ENCODE measurements around the gene RASL12.
"Not testable (repeated sequence)": the region's sequence is repeated elsewhere in the genome, so short reads cannot be mapped to it uniquely, and the experiment has no call there.

The RASL12 gene, protein sequence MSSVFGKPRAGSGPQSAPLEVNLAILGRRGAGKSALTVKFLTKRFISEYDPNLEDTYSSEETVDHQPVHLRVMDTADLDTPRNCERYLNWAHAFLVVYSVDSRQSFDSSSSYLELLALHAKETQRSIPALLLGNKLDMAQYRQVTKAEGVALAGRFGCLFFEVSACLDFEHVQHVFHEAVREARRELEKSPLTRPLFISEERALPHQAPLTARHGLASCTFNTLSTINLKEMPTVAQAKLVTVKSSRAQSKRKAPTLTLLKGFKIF

DNA sequence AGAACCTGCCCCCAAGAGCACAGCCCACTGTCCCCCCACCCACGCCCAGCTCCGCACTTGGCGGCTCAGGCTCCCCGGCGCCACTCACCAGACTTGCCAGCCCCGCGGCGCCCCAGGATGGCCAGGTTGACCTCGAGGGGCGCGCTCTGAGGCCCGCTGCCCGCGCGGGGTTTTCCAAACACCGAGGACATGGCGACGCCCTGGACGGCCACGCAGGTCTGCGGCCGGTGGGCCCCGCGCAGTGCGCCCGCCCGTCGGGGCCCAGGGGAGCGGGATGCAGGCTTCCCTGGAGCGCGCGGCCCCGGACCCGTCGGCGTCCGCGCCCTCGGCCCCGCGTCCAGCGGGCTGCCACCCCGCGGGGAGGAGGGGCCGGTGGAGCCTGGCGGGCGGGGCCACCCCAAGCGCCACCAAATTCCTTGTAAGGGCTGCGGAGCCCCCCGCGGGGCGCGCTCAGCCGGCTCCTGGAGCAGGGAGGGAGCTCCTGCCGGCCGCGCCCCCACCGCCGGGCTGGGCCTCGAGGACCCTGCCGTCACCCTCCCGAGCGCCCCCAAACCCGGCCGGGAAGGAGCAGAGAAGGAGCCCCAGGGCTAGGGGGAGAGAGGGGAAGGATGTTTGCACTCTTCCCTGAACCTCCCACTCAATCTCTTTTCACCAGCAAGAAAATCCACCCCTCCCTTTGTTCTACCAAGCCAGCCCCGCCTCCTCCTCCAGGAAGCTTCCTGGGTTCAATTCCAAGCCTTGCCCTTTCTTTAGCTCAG lies at the start of gene RASL12:
TSS of gene RASL12 (minus strand) at position 347 of the 758 bp plus-strand sequence. CDS start at position 191, 156 bp downstream.
- in situ Hi-C loops (cut with MboI; ENCODE audit: low sequenced_read_pairs), result no loop called here

DNA sequence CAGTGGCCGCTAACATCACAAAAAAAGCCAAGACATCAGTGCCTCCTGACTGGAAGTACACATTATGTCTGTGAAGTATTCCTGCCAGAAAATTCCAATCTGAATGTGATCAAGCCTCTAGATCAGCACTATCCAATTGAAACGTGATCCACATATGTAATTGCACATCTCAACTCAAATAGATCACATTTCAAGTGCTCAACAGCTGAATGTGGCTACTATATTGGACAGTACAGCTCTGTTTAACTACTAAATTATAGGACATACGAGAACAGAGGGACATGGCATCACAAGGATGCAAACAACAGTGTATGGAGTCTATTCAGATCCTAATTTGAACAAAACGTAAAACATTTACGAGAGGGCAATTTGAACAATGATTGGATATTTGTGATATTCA lies 47.8 kb upstream of the RASL12 start:
- in situ Hi-C loops (cut with MboI; ENCODE audit: low sequenced_read_pairs), result no loop called here

DNA sequence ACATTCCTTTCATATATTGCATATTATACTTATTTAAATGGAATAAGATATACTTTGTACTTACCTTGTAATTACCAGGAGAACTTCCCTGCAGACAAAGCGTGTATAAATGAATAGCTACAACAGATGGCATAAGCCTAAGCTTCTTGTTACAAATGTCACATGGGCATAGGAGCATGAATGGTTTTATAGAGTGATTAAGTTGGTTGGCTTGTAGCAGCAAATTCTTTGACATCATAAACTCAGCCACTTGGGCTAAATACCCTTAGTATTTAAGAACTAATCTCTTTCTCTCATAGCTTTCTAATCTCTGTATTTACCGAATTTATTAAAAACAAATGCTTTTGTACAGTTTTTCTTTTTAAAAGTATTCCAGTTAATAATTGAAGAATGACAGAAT lies 47.3 kb upstream of the RASL12 start, which contains the start of gene UBAP1L:
TSS of gene UBAP1L (minus strand) at position 115 of the 400 bp plus-strand sequence. CDS start 8,985 bp downstream, outside the sequence.
- in situ Hi-C loops (cut with MboI; ENCODE audit: low sequenced_read_pairs), result no loop called here

DNA sequence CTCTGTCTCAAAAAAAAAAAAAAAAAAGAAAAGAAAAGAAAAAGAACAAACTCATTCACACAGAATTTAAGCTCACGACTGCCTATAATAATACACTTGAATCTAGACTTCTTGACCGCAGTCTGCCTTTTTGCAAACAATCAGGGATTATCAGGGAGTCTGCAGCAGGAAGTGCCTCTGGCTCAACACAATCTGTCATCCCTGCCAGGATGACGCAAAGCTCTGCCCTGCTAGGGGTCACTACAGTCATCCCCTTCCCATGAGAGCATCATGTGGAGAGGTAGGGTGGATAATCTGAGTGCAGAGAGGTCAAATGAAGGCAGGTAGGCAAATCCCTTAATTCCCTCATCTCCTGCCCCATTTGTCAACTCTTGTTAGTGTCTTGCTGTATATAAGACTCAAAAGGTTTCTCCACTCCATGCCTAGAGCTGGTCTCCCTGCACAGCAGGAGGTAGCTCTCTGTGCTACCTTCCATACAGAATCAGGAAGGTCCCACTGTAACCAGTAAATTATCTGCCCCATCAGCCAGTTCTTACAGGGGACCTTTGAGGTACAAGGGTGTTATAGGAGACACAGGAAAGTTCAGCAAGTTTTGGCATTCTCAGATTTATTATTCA lies 43.0 kb upstream of the RASL12 start:
- in situ Hi-C loops (cut with MboI; ENCODE audit: low sequenced_read_pairs), result no loop called here

DNA sequence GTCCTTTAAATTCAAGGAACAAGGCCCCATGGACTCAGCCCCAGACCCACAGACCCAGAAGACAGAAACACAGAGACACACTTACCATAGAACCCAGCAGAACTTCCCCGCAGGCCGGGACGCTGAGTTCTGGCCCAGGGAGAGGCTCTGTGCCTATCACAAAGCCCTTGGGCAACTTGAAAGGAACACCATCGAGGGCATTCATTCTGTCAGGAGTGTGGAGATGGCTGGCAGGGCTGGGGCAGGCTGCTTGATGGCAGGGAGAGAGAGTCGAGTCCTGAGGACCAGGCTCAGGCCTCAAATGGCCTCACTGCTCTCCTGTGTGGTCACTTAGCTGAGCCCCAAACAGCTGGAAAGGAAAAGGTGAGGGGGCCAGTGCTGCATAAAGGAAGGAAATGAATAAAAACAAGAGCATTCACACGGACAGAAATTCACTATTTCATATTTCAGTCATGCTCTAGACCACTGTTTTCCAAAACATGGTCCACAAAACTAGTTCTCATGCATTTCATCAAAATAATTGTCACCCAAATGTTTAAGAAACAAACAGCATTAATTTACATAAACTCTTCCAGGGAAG lies 38.3 kb upstream of the RASL12 start:
- in situ Hi-C loops (cut with MboI; ENCODE audit: low sequenced_read_pairs), result no loop called here

DNA sequence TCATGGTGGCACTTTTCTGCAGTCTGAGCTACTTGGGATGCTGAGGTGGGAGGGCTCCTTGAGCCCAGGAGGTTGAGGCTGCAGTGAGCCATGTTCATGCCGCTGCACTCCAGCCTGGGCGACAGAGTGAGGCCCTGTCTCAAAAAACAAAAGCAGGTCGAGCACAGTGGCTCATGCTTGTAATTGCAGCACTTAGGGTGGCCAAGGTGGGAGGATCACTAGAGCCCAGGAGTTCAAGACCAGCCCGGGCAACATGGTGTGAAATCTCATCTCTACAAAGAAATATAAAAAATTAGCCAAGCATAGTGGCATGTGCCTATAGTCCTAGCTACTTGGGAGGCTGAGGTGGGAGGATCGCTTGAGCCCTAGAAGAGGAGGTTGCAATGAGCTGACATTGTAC lies 37.2 kb upstream of the RASL12 start:
- in situ Hi-C loops (cut with MboI; ENCODE audit: low sequenced_read_pairs), result no loop called here

DNA sequence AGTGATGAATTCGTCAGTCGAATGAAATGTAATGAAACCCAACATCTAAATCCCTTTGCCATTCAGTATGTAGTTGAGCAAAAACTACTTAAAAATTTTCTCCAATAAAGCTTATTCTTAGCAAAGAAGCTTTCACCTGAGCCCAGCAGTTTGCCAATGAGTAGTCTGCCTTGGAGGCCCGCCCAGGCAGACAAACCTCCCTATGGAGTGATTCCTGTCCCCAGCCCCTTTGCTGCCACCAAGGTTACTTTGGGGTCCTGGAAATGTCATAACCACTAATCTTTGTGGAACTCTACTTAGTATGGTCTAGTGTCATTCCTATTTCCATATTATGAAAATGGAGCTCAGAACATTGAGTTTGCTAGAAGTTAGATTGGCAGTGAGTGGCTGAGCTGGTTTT lies 35.1 kb upstream of the RASL12 start:
- in situ Hi-C loops (cut with MboI; ENCODE audit: low sequenced_read_pairs), result no loop called here

DNA sequence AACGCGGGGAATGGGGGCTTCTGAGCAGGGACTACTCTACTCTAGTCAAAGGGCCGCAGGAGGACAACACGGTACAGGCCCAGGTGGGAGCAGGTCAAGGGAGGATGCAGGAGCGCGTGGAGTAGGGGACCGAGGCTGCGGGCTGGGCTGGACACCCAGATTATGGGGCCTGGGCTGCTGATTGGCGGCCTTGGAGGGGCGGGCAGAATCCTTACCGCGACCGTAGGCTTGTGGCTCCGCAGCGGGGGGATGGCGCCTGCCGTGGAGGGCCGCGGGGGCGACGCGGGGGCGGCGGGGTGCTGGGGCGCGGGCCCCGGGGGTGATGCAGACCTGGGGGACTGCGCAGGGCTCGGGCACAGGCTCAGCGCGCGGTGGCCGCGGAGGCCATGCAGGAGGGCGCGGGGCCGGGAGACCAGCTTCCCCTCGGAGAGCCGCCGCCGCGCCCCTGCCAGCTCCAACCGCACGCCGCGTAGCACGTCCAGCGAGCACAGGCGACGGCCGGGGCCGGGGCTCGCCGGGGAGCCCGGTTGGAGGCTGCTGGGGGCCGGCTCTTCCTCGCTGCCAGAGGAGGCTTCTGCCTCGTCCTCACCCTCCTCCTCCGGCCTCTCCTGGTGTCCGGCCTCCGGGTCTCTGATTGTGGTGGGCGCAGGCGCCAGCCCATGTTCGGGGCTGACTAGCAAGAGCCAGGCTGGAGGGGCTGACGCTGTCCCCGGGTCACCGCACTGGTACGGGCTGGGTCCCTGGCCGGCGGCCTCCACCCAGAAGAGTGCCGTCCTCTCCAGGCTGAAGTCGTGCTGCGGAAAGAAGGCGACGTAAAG lies 34.3 kb upstream of the RASL12 start:
- in situ Hi-C loops (cut with MboI; ENCODE audit: low sequenced_read_pairs), result no loop called here

DNA sequence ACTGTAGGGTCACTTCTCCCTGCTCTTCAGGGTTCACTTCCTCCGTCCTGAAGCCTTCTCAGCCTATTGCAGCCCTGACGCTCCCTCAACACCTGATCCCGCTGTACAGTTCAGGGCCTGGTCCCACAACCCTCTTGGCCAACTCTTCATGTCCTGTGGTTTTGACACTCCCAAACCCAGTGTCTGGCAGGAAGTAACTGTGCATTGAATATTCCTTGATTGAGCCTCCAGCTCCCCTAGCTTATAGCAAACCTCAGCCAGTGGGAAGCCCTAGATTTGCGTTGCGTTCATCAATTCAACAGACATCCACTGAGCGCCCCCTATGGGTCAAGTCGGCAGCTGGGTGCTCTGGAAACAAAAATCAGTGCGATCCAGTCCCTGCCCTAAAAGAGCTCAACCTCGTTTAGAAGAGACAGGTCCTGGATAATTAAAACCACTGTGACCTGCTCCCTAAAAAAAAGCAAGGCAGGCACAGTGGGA lies 33.7 kb upstream of the RASL12 start:
- in situ Hi-C loops (cut with MboI; ENCODE audit: low sequenced_read_pairs), result no loop called here

DNA sequence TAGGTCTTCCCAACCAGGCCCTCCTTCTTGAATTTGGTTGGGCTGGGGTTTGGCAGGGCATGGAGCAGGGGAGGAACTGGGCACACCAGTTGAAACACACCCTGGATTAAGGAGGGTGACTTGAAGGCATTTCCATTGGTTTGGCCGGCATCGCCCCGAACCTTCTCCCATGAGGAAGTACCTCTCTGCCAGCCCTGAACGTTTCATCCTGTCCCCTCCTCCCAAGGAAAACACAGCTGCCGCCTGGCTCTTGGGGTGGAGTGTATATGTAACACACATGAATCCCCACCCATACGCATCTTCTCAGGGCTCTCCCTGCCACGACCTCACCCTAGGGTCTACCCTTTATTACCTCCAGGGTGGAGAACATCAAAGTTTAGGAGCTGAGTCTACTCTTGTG lies 32.7 kb upstream of the RASL12 start:
- in situ Hi-C loops (cut with MboI; ENCODE audit: low sequenced_read_pairs), result no loop called here

DNA sequence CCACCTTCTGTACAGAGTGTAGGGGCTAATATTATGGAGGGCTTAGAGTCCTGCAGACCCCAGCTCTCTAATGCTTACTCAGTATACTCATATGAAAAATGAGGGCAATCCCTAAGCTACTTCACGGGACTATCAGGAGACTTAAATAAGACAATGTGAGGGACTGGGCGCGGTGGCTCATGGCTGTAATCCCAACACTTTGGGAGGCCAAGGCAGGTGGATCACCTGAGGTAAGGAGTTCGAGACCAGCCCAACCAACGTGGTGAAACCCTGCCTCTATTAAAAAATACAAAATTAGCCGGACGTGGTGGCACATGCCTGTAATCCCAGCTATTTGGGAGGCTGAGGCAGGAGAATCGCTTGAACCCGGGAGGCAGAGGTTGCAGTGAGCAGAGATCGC lies 32.0 kb upstream of the RASL12 start:
- in situ Hi-C loops (cut with MboI; ENCODE audit: low sequenced_read_pairs), result not testable (repeated sequence)

DNA sequence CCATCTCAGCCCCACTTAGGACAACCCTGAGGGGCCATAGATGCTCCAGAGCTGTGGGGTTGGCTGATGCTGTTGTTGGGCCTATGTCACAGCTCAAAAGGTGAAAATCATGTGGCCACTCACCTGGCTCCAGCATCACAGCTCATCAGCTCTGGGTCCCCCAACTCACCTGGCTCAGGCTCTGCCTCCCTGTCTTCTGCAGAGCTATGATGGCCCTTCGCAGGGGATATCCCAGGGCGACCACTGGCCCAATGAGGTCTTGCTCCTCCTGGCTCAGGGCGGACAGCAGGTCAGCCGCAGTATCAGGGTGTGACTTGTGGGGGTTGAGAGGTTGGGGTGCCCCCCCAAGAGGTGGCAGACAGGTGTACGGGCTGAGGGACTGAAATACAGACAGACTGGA lies 31.5 kb upstream of the RASL12 start:
- in situ Hi-C loops (cut with MboI; ENCODE audit: low sequenced_read_pairs), result no loop called here

DNA sequence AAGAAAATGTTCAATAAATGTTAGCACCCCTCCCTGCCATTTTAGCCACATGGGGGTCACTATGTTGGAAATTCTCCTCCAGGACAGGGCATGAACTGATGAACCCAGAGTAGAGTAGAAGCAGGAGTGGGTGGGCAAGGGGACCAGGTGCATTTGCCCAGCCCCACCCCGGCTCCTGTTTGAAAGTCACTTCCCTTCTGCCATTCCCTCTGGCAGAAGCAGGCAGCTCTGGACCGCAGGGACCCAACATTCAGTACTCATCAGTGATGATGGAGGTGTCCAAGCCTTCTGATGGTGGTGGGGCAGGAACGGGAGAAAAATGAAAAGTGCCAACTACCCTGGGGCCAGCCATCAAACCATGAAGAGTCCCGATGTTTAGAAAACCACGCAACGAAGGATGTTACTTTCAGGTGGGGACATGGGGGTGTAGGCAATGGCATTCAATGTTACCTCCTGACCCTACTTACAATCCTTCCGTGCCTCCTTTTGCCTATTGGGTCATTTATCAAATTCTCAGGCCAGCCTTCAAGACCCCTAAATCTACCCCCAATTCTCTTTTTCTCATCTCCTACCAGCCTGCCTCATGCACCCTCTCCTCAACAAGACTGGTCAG lies 30.0 kb upstream of the RASL12 start:
- in situ Hi-C loops (cut with MboI; ENCODE audit: low sequenced_read_pairs), result no loop called here

DNA sequence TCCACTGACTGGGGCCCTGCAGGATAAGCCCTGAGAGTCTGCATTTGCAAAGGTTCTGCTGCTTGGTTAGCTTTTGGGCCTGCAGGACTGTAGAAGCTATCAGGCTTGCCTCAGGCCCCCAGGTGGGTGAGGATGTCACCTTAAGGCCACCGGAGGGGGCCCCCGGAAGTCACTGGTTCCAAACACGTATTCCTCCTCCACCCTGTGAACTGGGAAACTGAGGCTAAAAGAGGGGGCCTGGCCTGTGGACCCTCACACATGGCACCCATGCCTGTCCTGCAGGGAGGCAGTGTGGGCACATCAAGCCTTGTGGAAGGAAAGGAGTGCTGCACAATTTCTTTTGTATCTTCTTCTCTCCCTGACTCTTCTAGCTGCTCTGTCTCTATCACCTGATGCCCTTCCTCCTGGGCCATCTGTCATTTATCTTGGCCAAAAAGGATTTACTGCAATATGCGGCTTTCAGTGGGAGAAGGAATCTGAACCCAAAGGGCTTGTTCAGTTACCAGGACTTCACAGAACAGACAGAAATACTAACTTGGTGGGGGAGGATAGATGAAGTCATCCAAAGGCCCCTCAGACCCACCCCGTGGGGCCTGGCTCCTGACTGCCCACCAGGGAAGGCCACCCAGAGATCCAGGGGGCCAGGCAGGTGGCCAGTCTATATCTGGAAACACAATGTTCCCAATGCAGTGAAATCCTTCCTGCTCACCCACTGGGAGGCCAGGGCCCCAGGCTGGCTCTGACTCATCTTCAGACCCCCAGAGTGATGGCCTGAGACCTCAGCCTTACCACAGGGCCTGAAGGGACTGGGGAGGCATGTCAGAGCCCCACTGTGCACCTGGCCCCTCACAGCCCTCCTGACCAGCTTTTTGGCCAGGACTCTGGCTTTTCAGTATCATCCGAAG lies 28.9 kb upstream of the RASL12 start:
- in situ Hi-C loops (cut with MboI; ENCODE audit: low sequenced_read_pairs), result no loop called here

DNA sequence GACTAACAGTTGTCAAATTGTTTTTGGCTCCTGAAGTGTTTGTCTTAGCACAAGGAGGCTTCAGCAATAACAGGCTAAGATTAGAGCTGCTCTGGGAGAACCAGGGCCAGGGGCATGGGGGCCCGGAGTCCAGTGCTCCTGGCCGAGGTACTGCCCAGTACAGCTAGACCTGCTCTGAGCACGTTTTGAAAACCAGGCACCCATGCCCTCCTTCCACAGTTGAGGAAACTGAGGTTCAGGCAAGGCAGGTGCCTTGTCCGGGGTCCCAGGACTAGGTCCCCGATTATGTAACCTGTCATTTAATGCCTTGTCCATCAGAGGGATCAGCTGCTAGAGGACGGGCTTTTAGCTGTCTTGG lies 27.9 kb upstream of the RASL12 start:
- in situ Hi-C loops (cut with MboI; ENCODE audit: low sequenced_read_pairs), result no loop called here

DNA sequence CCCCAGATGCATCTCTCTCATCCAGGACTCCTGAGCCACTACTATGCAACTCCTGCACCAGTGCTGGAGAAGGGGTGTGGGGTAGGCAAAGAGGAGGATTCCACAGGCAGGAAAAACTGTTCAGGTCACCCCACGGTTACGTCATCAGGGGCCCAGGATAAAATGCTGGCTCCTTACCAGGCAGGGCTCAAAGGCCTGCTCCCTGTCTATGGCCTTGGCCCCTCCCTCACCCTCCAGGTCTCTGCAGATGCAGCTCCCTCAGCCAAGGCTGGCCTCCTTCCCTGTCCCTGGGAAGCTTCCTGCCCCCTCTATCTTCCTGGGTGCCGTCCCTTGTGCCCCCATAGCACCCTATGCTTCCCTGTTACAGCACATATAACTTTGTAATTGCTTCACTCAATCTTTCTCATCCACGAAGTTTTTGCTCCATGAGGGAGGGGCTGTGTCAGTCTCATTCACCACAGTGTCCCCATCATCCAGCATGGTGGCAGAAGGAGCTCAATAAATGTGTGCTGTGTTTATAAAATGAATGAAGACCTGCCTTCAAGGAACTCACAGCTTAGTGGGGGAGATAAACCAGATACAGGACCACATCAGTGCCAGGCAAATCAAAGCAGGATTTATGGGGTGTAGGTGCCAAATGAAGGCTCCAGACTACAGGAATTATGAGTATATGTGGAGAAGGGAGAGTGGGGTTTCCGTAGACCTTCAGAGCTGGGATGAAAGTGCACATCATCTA lies 27.4 kb upstream of the RASL12 start:
- in situ Hi-C loops (cut with MboI; ENCODE audit: low sequenced_read_pairs), result no loop called here

DNA sequence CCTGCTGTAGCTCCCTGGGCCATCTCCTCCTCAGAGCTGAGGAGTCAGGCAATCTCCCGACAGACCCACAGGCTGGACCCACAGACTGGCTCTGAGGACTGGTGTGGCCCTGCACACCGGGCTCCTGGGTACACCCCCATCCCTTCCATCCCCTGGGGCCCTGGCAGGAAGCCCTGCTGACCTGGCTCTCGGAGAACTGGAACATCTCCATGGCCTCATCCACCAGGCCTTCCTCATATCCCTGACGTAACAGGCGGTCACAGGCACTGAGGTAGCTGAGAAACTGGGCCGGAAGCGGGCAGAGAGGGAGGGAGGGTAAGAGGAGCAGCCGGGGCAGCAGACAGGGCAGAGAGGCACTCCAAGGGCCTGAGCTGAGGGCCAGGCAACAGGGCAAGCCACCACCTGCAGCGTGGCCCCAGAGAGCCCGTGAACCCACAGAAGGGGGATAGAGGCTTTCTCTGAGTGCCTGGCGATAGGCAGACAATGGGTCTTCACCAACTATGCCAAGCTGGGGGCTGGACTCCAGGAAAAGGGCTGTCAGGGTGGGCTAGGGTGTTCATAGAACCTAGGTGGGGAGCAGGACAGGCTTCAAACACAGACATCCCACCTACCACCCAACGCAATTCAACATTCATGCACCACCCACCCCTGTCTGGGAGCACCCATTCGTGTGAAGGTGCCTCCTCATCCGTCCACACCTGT lies 26.7 kb upstream of the RASL12 start:
- in situ Hi-C loops (cut with MboI; ENCODE audit: low sequenced_read_pairs), result no loop called here

DNA sequence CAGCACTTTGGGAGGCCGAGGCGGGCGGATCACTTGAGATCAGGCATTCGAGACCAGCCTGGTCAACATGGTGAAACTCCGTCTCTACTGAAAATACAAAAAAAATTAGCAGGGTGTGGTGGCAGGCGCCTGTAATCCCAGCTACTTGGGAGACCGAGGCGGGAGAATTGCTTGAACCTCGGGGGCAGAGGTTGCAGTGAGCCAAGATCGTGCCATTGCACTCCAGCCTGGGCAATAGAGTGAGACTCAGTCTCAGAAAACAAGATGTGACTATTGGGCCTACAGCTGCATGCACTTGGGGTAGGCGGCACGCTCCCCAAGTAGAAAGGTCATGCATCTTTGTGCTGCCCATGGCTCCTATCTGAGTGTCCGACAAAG lies 26.0 kb upstream of the RASL12 start:
- in situ Hi-C loops (cut with MboI; ENCODE audit: low sequenced_read_pairs), result not testable (repeated sequence)
